DMS153 treated with DMSO at 0.1 percent for 48 hours (cell line): ENCODE measurements around the gene GRIN1.
A peak's percentile ranks its signal among the peaks of the same experiment; 100 is the strongest.

Experiments used
- DNase-seq: peaks from one replicate; lab custom pipeline; 2025; ENCODE audit not compliant: unreplicated experiment; lab: John Stamatoyannopoulos, UW

GRIN1 gene

DNA sequence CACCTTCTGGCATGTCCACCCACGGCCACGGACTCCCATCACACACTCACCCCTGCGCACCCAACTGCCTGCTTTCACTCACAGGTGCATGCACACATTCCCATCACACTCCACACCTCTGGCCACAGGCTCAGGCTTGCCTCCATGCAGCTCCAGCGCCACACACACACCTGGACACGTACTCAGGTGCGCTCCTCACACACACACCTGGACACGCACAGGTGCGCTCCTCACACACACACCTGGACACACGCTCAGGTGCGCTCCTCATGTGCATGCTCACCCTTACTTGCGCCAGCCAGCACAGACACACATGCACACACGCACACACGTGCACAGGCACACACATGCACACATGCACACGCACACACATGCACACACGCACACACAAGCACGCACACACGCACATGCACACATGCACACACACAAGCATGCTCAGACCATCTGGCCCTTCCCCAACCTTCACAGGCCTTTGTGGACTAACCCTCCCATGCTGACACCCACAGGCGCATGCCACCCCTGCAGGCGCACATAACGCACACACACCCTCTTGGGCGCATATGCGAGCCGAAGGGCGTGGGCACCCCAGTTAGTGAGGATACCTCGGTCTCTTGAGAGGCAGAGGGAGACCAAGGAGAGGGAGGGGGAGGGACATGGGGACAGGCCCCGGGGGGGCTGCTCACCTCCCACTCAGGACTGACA, 8.3 kb downstream of the GRIN1 start:
- no peak for DNase-seq

DNA sequence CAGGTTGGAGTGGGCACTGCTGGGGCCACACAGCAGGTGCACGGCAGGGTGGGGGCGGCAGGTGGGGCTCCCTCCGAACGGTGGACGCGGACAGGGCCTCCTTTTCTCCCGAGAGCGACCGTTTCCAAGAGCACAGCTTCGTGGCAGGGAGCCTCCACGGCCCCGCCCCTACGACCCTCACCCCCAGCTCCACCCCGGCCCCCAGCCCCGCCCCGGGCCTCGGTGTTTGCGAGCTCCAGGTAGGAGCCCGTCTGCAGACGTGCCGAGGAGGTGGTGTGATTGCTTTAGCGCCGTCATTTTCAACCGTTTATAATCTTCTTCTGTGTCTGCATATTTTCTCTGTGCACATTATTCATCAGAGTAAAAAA, 8.8 kb downstream of the GRIN1 start:
- no peak for DNase-seq

DNA sequence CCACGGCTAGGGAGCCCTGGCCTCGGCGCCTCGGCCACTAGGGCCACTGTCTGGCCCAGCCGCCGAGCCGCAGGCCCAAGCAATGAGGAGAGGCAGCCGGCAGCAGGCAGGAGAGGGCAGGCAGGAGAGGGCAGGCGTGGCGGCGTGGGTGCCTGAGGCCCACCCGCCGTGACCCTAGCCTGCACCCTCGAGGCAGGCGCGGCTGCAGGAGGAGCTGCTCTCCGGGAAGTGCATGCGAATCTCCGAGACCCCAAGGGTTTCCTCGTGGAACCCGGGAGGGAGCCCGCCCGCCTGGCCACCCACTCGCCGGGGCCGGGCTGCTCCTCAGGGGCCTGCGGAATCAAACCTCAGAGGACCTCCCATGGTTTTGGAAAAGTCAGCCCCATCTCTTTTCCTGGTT, 9.3 kb downstream of the GRIN1 start:
- no peak for DNase-seq

DNA sequence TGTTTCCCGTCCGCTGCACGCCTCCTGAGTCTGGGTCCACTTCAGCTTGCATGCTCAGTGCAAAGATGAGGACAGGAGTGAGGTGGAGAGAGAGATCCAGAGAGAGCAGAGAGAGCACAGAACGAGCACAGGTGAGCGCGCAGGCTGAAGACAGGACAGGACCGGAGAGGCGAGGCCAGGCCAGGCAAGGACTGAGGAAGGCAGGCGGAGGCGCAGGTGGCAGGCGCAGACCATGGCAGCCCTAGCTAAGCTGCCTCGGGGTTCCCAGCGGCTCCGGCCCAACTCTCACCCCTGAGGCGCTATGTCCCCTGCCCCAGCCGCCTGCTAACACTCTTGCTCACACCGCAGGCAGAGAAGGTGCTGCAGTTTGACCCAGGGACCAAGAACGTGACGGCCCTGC, 9.7 kb downstream of the GRIN1 start:
- no peak for DNase-seq

DNA sequence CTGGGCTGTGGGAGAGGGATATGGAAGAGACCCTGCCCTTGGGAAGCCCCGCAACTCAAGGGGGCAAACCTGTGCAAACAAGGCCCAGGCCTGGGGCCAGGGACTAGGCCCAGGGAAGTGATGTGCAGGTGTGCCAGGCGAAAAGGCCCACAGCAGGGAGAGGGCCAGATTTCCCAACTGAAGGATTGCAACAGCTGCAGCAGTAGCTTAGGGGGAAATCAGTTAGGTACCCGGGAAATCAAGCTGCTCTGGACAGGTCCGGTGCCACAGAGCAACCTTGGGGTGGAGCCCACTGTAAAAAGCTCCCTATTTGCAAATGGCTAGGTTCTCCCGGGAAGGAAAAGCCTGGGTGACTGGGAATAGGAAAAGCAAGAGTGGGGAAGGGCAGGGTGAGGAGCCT, 10.4 kb downstream of the GRIN1 start:
- DNase-seq = no peak

DNA sequence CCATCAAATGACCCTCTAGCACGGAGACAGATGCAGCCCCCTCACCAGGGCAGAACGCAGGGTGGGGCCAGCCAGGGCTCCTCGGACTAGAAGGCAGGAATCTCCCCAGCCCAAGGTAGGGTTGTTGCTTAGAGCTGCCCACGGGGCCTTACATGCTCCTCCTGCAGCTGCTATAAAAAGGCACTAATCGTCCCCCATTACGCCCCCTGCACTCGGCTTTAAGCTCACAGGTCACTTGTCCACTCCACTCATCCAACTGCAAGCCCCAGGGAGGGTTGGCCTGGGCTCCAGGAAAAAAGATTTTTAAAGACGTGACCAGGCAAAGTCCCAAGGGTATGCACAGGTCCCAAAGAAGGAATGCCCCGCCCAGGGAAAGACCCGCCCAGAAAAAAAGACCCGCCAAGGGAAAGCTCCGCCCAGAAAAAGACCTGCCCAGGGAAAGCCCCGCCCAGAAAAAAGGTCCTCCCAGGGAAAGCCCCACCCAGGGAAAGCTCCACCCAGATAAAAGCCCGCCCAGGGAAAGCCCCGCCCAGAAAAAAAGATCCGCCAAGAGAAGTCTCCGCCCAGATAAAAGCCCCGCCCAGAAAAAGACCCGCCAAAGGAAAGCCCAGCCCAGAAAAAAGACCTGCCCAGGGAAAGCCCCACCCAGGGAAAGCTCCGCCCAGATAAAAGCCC, 11.1 kb downstream of the GRIN1 start:
- no peak for DNase-seq

DNA sequence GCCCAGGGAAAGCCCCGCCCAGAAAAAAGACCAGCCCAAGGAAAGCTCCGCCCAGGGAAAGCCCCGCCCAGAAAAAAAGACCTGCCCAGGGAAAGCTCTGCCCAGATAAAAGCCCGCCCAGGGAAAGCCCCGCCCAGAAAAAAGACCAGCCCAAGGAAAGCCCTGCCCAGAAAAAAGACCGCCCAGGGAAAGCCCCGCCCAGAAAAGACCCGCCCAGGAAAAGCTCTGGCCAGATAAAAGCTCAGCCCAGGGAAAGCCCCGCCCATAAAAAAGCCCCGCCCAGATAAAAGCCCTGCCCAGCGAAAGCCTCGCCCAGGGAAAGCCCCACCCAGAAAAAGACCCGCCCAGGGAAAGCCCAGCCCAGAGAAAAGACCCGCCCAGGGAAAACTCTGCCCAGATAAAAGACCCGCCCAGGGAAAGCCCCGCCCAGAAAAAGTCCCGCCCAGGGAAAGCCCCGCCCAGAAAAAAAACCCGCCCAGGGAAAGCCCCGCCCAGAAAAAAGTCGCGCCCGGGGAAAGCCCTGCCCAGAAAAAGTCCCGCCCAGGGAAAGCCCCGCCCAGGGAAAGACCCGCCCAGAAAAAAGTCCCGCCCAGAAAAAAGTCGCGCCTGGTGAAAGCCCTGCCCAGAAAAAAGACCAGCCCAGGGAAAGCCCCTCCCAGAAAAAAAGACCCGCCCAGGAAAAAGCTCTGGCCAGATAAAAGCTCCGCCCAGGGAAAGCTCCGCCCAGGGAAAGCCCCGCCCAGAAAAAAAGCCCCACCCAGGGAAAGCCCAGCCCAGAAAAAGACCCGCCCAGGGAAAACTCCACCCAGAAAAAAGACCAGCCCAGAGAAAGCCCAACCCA, 11.9 kb downstream of the GRIN1 start:
- peak; percentile 61 for DNase-seq

DNA sequence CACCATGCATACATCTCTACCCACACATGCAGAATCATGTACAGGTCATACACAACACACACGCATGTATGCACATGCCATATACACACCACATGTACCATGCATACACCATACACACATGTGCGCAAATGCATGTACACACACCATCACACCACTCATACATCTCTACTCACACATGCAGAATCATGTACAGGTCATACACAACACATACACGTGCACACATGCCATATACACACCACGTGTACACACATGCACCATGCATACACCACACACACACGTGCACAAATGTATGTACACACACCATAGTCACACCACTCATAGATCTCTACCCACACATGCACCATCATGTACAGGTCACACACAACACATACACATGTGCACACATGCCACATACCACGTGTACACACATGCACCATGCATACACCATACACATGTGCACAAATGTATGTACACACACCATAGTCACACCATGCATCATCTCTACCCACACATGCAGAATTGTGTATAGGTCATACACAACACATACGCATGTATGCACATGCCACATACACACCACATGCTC, 14.0 kb downstream of the GRIN1 start:
- no peak for DNase-seq

DNA sequence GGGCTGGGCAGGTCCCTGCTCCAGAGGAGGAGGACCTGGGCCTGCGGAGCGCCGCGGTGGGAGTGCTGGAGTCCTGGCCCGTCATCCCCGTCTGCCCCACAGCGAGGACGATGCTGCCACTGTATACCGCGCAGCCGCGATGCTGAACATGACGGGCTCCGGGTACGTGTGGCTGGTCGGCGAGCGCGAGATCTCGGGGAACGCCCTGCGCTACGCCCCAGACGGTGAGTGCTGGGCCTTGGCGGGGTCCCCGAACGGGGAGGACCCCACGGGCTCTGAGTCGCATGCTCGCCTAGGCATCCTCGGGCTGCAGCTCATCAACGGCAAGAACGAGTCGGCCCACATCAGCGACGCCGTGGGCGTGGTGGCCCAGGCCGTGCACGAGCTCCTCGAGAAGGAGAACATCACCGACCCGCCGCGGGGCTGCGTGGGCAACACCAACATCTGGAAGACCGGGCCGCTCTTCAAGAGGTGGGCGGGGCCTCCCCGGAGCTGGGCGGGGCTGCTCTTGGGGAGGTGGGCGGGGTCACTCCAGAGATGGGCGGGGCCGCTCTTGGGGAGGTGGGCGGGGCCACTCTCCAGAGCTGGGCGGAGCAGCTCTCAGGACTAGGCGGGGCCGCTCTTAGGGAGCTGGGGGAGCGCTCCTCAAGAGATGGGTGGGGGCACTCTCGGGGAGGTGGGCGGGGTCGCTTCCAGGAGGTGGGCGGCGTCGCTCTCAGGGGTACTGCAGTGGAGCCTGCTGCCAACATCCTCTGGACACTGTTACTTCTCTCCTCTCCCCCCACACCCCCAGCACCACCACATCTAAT, 17.8 kb downstream of the GRIN1 start:
- DNase-seq = no peak

DNA sequence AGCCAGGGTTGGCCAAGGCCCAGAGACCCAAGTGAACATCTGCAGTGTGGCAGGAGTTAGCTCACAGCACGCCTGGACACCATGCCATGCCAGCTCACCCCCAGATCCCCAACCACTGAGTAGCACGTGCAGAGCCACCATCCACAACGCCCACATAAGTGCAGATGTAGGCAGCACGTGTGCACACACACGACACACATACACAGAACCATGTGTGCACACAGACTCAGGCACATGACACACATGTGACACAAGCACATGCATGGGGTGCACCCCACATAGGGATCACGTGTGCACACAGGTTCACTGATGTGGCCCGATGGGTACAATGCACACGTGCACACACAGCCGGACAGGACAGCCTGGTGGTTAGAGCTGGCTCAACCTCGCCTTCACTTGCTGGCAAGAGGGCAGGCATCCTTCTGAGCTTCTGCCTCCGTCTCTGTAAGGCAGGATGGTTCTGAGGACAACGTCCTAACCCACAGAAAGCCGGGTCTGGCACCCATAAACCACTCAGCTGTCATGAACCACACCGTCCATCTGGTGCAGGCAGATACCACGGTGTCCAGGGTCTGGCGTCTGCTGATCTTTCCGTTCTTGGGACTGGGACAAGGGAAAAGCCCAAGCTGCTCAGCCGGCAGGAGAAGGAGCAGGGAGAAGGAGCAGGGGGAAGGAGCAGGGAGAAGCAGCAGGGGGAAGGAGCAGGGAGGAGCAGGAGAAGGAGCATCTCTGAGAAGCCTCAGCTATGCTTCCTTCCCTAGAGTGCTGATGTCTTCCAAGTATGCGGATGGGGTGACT, 18.9 kb downstream of the GRIN1 start:
- no peak for DNase-seq

DNA sequence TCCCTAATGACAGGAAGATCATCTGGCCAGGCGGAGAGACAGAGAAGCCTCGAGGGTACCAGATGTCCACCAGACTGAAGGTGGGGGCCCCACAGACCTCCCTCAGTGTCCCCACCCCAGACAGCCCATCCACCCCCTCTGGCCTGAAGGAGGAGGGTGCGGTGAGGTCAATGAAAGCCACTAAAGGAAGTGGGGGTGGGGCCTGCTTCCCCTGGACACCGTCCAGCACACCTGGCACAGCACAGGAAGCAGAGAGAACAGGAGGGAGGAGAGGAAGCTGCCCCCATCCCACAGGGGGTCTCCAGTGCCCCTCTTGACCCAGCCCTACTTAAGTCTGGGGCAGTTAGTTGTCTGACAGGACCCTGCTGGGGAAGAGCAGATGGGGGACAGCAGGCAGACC, 19.7 kb downstream of the GRIN1 start:
- peak; percentile 36 for DNase-seq

DNA sequence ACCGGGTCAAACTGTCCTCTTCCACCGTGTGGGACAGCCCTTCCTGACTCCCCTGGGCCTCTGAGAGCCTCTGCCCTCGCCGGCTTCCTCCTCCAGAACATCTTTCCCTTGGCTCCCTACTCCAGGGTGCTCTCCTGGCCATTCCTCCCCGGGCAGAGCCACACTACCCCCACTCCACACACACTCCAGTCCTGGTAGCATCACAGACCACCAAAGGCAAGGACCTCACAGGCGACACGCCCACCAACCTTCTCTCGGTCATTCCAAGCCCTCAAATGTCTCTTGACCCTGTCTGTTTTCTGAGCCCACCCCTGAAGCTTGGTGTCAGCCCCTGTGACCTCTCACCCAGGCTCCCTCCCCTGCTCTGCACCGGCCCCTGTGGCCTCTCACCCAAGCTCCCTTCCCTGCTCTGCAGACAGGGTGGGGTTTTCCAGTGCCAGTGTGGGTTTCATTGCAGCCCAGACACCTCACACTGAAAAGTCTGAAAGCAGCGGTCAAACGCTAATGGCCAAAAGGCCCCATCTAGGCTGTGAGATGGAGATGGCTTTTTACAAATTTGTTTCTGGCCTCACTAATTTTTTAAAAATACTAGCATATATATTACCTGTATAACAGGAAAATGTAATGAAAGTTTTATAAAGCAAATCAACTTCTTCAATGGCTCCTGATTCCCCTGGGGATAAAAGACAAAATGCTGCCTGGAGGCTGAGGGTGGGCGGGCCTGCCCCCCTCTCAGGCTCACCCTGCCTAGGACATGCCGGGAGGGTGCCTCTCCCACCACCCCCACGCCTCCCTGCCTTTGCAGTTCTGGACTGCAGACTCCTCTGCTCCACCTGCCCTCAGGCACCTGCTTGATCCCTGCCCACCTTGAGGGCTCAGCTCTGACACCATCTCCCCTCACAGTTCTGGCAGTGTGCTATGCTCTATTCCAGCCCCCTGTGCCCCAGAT, 20.4 kb downstream of the GRIN1 start:
- no peak for DNase-seq

DNA sequence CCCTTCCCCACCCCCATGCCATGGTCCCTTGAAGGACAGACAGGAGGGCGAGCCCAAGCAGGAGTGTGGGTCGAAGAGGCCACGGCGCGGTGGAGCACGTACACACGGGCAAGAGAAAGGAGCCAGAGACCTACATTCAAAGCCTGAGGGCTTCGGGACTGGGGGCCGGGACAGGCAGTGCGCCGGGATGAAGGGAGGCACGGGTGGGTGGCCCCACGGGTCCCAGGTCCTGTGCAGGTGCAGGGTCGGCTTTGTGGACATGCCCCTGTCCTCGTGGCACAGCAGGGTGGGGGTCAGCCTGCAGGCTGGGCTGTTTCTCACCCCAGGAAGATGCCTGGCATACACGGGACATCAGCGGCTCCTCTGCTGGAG, 21.1 kb downstream of the GRIN1 start:
- DNase-seq = no peak

DNA sequence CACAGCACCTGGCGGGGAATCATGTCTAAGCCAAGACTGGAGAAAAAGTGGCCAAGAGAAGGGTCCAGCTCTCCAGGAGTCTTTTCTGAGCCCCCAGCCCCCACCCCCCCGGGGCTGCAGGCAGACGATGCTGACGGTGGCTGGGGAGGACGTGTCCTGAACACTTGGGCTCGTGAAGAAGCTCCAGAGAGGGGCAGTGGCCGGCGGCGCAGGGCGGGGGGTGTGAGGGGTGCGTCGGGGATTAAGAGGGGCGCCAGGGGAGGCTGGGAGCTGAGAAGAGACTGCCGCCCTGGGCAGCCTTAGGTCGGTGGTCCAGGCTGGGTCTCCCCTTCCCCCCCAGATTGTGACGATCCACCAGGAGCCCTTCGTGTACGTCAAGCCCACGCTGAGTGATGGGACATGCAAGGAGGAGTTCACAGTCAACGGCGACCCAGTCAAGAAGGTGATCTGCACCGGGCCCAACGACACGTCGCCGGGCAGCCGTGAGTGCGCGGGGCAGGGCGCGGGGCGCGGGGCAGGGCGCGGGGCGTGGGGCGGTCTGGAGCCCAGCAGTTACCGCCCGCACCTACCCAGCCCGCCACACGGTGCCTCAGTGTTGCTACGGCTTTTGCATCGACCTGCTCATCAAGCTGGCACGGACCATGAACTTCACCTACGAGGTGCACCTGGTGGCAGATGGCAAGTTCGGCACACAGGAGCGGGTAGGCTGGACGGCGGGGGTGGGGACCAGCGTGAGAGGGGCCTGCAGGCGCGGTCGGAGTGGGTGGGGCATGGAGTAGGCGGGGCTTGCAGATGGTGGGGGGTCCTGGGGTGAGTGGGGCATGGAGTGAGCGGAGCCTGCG, 22.0 kb downstream of the GRIN1 start:
- peak; percentile 63 for DNase-seq

DNA sequence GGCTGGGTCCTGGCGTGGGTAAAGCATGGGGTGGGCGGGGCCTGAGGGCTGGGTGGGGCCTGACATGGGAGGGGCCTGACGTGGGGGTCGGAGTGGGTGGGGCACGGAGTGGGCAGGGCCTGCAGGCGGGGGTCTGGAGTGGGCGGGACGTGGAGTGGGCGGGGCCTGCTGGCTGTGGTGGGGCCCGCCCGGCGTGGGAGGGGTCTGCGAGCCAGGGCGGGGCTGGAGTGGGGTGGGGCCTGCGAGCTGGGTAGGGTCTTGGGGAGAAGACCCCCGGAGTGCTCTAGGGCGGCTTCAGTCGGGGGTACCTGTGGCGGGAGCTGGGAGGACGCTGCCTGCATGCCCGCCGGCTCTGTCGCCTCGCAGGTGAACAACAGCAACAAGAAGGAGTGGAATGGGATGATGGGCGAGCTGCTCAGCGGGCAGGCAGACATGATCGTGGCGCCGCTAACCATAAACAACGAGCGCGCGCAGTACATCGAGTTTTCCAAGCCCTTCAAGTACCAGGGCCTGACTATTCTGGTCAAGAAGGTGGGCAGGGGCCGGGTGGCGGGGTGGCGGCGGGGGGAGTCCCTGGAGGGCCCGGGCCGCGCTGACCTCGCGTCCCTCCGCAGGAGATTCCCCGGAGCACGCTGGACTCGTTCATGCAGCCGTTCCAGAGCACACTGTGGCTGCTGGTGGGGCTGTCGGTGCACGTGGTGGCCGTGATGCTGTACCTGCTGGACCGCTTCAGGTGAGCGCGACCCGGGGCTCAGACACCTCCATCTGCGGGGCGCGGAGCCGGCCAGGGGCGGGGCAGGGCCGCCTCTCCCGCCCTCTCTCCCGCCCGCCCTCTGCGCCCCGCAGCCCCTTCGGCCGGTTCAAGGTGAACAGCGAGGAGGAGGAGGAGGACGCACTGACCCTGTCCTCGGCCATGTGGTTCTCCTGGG, 22.9 kb downstream of the GRIN1 start:
- peak; percentile 63 for DNase-seq

DNA sequence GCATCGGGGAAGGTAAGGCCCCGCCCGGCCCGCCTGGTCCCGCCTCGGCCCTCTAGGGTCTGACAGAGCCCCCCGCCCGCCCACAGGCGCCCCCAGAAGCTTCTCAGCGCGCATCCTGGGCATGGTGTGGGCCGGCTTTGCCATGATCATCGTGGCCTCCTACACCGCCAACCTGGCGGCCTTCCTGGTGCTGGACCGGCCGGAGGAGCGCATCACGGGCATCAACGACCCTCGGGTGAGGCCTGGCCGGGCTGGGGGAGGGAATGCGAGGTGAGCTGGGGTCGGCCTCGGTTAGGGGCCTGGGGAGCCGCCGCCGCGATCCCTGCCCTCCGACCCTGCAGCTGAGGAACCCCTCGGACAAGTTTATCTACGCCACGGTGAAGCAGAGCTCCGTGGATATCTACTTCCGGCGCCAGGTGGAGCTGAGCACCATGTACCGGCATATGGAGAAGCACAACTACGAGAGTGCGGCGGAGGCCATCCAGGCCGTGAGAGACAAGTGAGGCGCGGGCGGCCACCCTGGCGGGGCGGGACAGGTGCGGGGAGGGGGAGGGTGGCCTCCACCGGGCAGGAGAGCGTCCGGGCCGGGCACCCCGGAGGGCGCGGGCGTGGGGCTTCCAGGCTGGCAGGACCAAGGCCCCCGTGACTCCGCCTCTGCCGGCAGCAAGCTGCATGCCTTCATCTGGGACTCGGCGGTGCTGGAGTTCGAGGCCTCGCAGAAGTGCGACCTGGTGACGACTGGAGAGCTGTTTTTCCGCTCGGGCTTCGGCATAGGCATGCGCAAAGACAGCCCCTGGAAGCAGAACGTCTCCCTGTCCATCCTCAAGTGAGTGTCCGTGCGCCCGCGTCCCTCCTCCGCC, 23.8 kb downstream of the GRIN1 start:
- peak; percentile 44 for DNase-seq
